GM04503 (cell line): ENCODE measurements around the gene TM9SF2.

ENCODE experiments used
- DNase-seq: peaks from one replicate; pipeline ENCODE4 v3.0.0-alpha.2; 2012; ENCODE audit warnings: low read depth

The TM9SF2 gene

DNA sequence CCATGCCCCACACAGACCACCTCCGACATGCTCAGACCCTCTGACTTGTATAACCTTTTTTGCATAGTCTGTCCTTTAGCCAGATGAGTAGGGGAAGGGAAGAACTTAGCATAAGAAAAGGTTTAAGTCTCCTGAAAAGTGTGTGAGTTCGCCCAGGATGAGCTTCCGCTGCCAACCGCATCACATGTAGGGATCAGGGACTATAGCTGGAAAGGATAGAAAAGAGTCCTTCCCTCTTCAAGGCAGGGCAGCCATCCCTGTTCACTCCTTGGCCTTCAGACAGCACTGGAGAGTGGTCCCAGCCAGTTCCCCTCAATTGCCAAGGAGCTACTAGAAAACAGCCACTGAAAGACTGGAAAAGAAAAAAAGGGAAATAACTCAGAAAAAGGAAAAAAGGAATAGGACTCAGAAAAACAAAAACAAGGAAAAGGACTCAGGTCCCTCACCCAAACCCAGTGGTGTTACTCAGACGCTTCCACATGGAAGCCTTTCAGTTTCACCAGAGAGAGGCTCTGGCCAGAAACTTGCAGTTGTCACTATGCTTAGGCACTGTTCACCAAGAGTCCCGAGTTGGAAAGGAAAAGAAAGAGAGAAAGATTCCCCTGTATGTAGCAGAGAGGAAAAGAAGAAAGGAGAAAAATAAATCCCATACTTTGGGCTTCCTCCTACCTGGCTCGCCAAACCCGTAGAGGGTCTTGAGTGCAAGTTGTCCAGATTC is 5.6 kb upstream of the TM9SF2 start:
- no peak for DNase-seq

DNA sequence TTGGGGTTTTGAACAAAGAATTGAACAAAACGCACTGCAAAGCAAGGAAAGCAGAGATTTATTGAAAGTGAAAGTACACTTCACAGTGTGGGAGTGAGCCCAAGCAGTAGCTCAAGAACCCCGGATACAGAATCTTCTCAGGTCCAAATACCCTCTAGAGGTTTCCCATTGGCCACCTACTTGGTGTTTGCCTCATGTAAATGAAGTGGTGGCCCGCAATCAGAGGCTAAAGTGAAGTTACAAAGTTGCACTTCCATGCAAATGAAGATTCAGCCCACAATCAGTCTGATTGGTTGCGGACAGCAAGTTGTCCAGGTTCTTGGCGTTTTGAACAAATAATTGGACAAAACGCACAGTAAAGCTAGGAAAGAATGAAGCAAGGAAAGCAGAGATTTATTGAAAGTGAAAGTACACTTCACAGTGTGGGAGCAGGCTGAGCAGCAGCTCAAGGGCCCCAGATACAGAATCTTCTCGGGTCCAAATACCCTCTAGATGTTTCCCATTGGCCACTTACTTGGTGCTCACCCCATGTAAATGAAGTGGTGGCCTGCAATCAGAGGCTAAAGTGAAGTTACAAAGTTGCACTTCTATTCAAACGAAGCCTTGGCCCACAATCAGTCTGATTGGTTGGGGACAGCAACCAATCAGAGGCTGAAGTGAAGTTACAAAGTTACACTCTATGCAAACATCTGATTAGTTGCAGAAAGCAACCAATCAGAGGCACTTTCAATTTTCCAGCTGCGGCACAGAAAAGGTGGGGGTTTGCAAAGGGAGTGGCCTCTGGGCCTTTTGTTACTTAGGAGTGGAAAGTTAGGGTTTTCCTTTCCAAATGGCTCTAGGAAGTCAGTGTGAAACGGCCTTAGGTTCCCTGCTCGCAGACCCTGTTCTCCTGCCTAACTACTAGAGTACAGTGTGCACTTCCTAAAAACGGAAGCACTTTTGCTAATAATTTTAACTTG is 4.8 kb upstream of the TM9SF2 start:
- DNase-seq: peak; percentile 75

DNA sequence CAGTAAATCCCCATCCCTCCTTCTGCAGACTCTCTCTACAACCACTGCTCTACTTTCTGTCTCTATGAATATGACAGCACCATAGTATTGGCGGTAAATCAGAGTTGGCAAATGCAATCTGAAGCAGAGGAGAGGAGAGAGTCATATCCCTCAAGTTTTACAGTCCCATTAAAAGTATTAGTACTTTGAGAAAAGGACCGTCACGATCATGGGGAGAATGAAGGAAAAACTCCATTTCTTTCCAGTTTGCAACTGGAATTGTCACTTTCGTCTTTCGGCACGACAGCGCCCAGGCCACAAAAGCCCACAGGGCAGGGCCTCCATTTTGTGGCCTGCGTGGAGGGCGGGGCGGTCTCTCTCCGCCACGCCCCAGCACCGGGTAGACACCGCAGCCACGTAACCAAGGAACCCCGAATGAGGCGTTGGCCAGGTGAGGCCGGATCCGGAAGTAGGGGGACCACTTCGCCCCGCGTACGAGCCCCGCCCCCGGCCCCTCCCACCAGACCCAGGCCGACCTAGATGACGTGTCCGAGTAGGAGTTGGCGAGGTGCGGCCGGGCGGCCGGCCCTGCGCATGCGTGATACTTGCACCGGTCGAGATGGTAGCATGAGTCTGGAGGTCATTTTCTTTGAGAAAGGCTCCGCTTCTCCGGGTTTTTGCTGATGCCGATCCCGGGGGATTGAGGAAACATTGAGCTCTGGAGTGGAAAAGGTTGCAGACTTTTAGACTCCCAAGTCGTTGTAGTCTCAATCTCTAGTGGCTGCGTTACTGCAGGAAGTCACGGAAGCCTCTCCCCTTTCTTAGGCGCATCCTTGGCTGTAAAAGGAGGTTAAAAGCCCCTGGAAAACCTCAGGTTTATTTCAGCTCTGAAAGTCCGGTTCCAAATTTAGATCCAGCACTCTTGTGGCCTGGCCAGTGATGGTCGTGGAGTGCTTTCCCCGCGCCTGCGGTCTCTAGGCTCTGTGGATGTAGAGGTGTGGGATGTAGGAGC is 2.8 kb upstream of the TM9SF2 start:
- DNase-seq: peak; percentile 85

- DNase-seq: no peak
These were observed 461 bp upstream of the TM9SF2 start for GRCh38 chr13:99500839-99501183.

GRCh38 chr13:99501848-99502301 is 603 bp downstream of the TM9SF2 start:
- no peak for DNase-seq

GRCh38 chr13:99505814-99506269 is 4.6 kb downstream of the TM9SF2 start:
- DNase-seq: no peak

- DNase-seq: no peak
These were observed 5.4 kb downstream of the TM9SF2 start for GRCh38 chr13:99506634-99507033.

GRCh38 chr13:99507054-99507453 is 5.8 kb downstream of the TM9SF2 start:
- no peak for DNase-seq

DNA sequence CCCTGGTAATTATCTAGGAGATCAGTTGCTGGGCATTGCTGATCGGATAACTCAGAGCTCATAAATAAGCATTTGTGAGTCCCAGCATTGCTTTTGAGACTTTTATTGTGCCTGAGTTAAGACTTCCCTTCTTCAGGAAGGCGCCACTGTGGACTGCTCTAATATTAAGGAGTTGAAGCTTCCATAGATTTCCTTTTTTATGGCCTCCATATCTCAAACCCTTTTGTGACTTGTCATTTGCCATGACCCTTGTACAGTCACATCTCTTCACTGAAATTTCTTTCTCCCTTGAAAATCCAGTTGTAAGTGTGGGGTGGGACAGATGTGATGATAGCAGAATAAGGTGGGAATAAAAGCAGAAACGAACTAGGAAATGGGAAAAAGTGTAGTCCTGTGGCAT is 6.3 kb downstream of the TM9SF2 start:
- no peak for DNase-seq

- DNase-seq: no peak
These were observed 6.7 kb downstream of the TM9SF2 start for GRCh38 chr13:99507986-99508385.

GRCh38 chr13:99509479-99509878 is 8.2 kb downstream of the TM9SF2 start:
- DNase-seq: no peak

GRCh38 chr13:99514801-99515200 is 13.5 kb downstream of the TM9SF2 start:
- no peak for DNase-seq

DNA sequence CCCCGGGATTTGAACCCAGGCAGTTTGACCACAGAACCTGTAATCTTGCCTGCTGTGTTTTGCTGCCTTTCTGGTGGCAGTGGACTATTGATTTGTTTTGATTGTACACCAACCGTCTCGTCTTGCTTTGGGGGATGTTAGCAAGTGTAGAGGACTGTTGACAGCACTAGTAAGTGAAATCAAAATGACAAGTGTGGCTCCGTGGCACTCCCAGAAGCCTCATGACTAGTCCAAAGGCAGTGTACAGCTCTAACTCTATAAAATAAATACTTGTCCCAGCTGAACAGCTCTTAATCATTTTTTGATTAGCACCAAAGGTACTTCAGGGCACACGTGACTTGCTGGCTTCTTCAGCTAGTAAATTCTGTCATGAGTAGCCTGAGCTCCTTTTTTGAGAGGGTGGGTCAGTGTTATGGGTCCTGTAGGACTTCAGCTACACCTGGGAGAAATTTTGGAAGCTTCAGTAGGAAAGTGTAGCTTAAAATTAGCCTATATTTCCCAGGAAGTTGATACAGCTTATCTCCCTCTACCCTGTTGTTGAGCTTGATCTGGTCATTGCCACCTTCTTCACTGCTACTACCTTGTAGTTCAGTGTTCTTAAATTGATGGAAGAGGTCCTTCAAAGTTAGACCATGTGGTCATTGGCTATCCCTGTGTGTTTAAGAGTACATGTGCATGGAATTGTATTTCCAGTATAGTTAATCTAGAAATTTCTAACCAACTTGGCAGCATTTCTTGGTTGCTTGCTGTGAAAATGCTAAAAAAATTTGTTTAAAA is 15.1 kb downstream of the TM9SF2 start:
- no peak for DNase-seq

GRCh38 chr13:99517577-99517976 is 16.3 kb downstream of the TM9SF2 start:
- no peak for DNase-seq

DNA sequence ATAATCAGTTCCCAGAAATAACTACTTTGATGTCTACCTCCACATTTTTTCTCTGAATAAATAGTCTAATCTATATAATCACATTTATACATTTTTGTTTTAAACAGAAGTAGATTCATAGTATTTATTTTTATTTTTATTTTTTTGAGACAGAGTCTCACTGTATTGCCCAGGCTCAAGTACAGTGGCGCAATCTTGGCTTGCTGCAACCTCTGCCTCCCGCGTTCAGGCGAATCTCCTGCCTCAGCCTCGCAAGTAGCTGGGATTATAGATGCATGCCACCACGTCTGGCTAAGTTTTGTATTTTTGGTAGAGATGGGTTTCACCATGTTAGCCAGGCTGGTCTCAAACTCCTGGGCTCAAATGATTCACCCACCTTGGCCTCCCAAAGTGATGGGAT is 16.7 kb downstream of the TM9SF2 start:
- DNase-seq: no peak

DNA sequence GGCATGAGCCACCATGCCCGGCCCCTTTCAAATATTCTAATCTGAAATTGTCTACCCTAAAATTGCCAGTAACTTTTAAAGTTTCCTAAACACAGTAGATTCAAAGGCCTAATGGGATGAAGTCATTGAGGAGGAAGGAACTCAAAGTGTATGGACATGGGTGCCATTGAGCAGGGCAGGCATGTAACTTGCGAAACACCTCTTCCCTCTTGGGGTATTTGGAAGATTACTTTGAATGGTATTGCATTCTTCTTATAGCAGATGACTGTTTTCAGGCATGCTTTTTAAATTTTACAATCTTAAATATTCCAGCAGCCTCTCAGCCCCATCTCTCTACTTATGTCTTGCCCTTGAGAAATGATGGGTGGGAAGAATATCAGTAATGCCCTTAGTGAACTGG is 21.0 kb downstream of the TM9SF2 start:
- peak; percentile 43 for DNase-seq

DNA sequence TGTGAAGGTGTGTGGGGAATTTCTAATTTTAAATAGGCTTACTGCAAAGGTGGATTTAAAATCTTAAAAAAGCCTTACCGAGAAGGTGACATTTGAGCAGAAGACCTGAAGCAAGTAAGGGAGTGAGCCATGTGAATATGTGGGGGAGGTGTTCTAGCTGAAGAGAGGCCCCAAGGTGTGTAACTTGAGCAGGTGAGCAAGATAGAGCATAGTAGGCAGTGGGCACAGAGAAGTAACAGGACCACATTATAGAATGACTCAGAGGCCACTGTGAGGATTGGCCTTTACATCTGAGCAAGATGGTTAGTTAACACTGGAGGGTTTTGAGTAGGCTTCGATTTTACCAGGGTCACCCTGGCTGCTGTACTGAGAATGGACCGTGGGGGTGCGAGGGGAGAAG is 22.6 kb downstream of the TM9SF2 start:
- DNase-seq: no peak

GRCh38 chr13:99525967-99526366 is 24.7 kb downstream of the TM9SF2 start:
- DNase-seq: no peak

GRCh38 chr13:99526549-99526948 is 25.3 kb downstream of the TM9SF2 start:
- DNase-seq: no peak

GRCh38 chr13:99527301-99527700 is 26.0 kb downstream of the TM9SF2 start:
- no peak for DNase-seq

GRCh38 chr13:99528547-99528946 is 27.3 kb downstream of the TM9SF2 start:
- DNase-seq: no peak
